ENCODE data around the gene COTL1.

COTL1 gene

GRCh38 chr16:84595052-84595481 lies 22.8 kb downstream of the COTL1 start:
- no peaks in the 10 kb centered on the region for H3K9me3 ChIP-seq
- H3K27me3 ChIP-seq, result no peaks in the 10 kb centered on the region
- peak overlapping the region; percentile 93 for H3K27ac ChIP-seq
- peak overlapping the region; percentile 80 to 92 for H3K4me3 ChIP-seq (ENCODE audit: low read depth in 1 of 2, low read length in 1 of 2)
- peaks cover 81 to 82% of the 10 kb centered on the region in 2 experiments for H3K4me1 ChIP-seq (ENCODE audit: control insufficient read depth in 1 of 2, insufficient read depth in 1 of 2, low read depth in 1 of 2, low read length in 1 of 2)
- no peak for TF ChIP-seq CTCF (IDR thresholded peaks at IDR 0.05)
- peaks cover 38% of the 10 kb centered on the region for H3K36me3 ChIP-seq

- Histone ChIP-seq H3K36me3 (peaks cover 42% of the 10 kb centered on the region), H3K4me3 (ENCODE audit: low read depth in 1 of 2, low read length in 1 of 2) (peak overlapping the region; percentile 80 to 92), H3K27me3 (no peaks in the 10 kb centered on the region), H3K9me3 (no peaks in the 10 kb centered on the region), H3K27ac (peak overlapping the region; percentile 93), H3K4me1 (ENCODE audit: control insufficient read depth in 1 of 2, insufficient read depth in 1 of 2, low read depth in 1 of 2, low read length in 1 of 2) (peaks cover 77 to 82% of the 10 kb centered on the region in 2 experiments)
- no peak for TF ChIP-seq CTCF (IDR thresholded peaks at IDR 0.05)
These were observed 23.2 kb downstream of the COTL1 start for GRCh38 chr16:84594725-84595038.

- H3K4me1 ChIP-seq (ENCODE audit: control insufficient read depth in 1 of 2, insufficient read depth in 1 of 2, low read depth in 1 of 2, low read length in 1 of 2), result peaks cover 71 to 78% of the 10 kb centered on the region in 2 experiments
- H3K4me3 ChIP-seq (ENCODE audit: low read depth in 1 of 2, low read length in 1 of 2), result peak overlapping the region; percentile 80 to 92
- peak; percentile 24 for TF ChIP-seq CTCF (IDR thresholded peaks at IDR 0.05)
- peaks cover 48% of the 10 kb centered on the region for H3K36me3 ChIP-seq
- H3K27ac ChIP-seq, result peak overlapping the region; percentile 93
- no peaks in the 10 kb centered on the region for H3K27me3 ChIP-seq
- H3K9me3 ChIP-seq, result no peaks in the 10 kb centered on the region
These were observed 23.8 kb downstream of the COTL1 start for GRCh38 chr16:84593825-84594724.

GRCh38 chr16:84592718-84593117 lies 25.2 kb downstream of the COTL1 start:
- Histone ChIP-seq H3K27me3 (no peaks in the 10 kb centered on the region), H3K36me3 (peaks cover 56% of the 10 kb centered on the region), H3K27ac (peak overlapping the region; percentile 93), H3K4me3 (ENCODE audit: low read depth in 1 of 2, low read length in 1 of 2) (peak overlapping the region; percentile 23 to 28), H3K9me3 (no peaks in the 10 kb centered on the region), H3K4me1 (ENCODE audit: control insufficient read depth in 1 of 2, insufficient read depth in 1 of 2, low read depth in 1 of 2, low read length in 1 of 2) (peaks cover 60 to 65% of the 10 kb centered on the region in 2 experiments)
- TF ChIP-seq CTCF (IDR thresholded peaks at IDR 0.05), result no peak

- TF ChIP-seq CTCF (IDR thresholded peaks at IDR 0.05), result no peak
- Histone ChIP-seq H3K27me3 (no peaks in the 10 kb centered on the region), H3K4me1 (ENCODE audit: control insufficient read depth in 1 of 2, insufficient read depth in 1 of 2, low read depth in 1 of 2, low read length in 1 of 2) (peaks cover 43 to 54% of the 10 kb centered on the region in 2 experiments), H3K27ac (peak overlapping the region; percentile 36), H3K4me3 (ENCODE audit: low read depth in 1 of 2, low read length in 1 of 2) (no peak overlapping the region), H3K36me3 (peaks cover 65% of the 10 kb centered on the region), H3K9me3 (no peaks in the 10 kb centered on the region)
These were observed 27.7 kb downstream of the COTL1 start for GRCh38 chr16:84589975-84590719.
